Rectal smooth muscle tissue (tissue), 1 donor: ENCODE results near the gene TMEM250.

Experiments used
- H3K27ac ChIP-seq: one replicate; pipeline ENCODE4 v1.7.0; 2013; ENCODE audit warnings: low read depth, low read length, inconsistent platforms
- H3K27me3 ChIP-seq: one replicate; pipeline ENCODE4 v1.7.0; 2013; ENCODE audit warnings: low read length; ENCODE audit not compliant: control insufficient read depth, insufficient read depth
- H3K36me3 ChIP-seq: one replicate; pipeline ENCODE4 v1.7.0; 2013; ENCODE audit warnings: low read length; ENCODE audit not compliant: control insufficient read depth, insufficient read depth
- H3K4me1 ChIP-seq: one replicate; pipeline ENCODE4 v1.7.0; 2013; ENCODE audit warnings: low read length; ENCODE audit not compliant: control insufficient read depth, insufficient read depth
- H3K4me3 ChIP-seq: one replicate; pipeline ENCODE4 v1.7.0; 2013; ENCODE audit warnings: low read length
- H3K9ac ChIP-seq: one replicate; pipeline ENCODE4 v1.7.0; 2013; ENCODE audit warnings: low read length

Gene TMEM250

GRCh38 chr9:136144450-136144849, 25.8 kb upstream of the TMEM250 start:
- no peak overlapping the region for H3K4me3 ChIP-seq
- no peak overlapping the region for H3K27ac ChIP-seq
- H3K4me1 ChIP-seq = no peaks in the 10 kb centered on the region
- H3K36me3 ChIP-seq = no peaks in the 10 kb centered on the region
- H3K9ac ChIP-seq = no peak overlapping the region
- H3K27me3 ChIP-seq = peaks cover 9% of the 10 kb centered on the region

DNA sequence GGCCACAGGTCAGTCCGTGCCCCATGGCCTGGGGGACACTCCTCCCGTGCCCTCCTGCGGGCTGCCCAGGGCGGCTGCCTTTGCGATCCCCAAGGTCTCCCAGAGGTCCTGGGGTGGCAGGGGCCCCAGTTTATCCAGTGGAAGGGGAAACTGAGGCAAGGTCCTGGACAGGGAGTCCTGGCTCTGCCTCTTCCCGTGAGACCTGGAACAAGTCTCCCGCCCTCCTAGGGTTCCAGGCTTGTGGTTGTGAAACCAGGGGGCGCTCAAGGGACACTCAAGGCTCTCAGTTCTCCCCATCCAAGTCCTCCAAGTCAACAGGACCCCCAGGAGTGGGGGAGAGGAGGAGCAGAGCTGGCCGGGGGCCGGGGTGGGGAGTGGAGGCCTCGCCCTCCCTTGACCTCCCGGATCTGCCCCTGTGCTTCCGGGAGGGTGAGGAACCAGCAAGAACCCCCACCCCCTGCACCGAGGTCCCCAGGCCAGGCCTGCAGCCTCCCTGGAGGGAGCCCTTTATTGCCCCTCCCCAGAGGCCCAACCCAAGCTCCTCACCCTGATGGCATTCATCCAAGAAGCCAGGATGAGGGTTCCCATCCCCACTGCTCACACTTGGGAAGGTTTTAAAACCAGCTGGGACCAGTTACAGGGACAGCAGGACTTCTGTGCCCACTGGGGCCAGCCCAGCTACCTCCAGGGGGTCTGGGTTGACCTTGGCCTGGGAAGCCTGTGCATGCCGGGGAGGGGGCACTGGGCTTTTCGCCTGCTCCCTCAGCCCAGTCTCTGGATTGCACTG, 24.7 kb upstream of the TMEM250 start:
- no peak overlapping the region for H3K9ac ChIP-seq
- no peak overlapping the region for H3K27ac ChIP-seq
- H3K36me3 ChIP-seq = no peaks in the 10 kb centered on the region
- peaks cover 9% of the 10 kb centered on the region for H3K27me3 ChIP-seq
- H3K4me3 ChIP-seq = no peak overlapping the region
- no peaks in the 10 kb centered on the region for H3K4me1 ChIP-seq

GRCh38 chr9:136142859-136143214, 24.2 kb upstream of the TMEM250 start:
- Histone ChIP-seq H3K4me3 (no peak overlapping the region), H3K27me3 (peaks cover 9% of the 10 kb centered on the region), H3K9ac (no peak overlapping the region), H3K4me1 (no peaks in the 10 kb centered on the region), H3K27ac (no peak overlapping the region), H3K36me3 (no peaks in the 10 kb centered on the region)

- Histone ChIP-seq H3K9ac (no peak overlapping the region), H3K27ac (no peak overlapping the region), H3K4me3 (no peak overlapping the region), H3K27me3 (peaks cover 7% of the 10 kb centered on the region), H3K4me1 (no peaks in the 10 kb centered on the region), H3K36me3 (no peaks in the 10 kb centered on the region)
Measured at GRCh38 chr9:136142414-136142796, 23.7 kb upstream of the TMEM250 start.

DNA sequence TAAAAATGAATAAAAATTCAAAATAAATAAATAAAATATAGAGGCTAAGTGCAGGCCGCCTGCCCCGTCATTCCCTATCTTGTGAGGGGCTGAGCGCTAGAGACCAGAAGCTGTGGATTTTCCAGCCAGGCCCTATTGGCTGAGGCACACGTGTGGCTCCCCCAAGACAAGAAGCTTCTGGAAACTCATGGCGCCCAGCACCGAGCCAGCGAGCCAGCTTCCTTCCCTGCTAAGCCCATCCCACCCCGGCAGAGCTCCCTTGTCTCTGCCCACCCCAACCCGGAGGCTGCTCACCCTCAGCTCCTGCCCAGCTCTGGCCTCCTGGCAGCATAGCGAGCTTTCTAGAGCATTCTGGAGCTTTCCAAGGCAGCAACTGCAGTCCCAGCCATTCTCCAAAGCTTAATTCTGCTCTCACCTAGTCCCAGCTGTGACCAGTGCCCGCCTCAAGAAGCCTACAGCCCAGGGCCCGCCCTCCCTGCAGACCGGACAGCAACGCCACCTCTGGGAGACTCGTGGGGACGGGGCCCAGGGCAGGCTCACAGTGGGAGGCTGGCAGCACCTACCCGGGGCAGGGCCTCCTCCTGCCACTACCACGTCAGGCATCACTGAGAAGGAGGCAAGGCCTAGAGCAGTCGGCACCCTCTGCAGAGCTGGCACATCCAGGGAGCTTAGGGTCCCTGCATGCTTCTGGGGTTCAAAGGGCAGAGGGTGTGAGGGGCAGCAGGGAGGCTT, 23.2 kb upstream of the TMEM250 start:
- H3K27ac ChIP-seq = no peak overlapping the region
- no peak overlapping the region for H3K4me3 ChIP-seq
- no peaks in the 10 kb centered on the region for H3K4me1 ChIP-seq
- no peaks in the 10 kb centered on the region for H3K36me3 ChIP-seq
- no peak overlapping the region for H3K9ac ChIP-seq
- peaks cover 10% of the 10 kb centered on the region for H3K27me3 ChIP-seq

DNA sequence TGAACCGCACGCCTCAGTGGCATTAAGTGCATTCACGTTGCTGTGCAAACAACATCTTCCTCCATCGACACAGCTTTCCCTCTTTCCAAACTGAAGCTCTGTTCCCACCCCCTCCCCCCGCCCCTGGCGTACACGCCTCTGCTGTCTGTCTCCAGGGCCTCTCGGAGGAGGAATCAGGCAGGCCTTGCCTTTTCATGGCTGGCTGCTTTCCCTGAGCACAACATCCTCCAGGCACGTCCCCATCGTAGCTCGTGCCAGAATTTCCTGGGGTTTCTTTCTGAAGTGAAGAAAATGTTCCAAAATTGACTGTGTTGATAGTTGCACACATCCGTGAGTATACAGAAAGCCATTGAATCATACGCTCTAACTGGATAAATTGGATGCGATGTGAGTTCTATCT, 22.3 kb upstream of the TMEM250 start:
- H3K4me3 ChIP-seq = no peak overlapping the region
- H3K4me1 ChIP-seq = no peaks in the 10 kb centered on the region
- H3K36me3 ChIP-seq = no peaks in the 10 kb centered on the region
- peaks cover 8% of the 10 kb centered on the region for H3K27me3 ChIP-seq
- H3K27ac ChIP-seq = no peak overlapping the region
- no peak overlapping the region for H3K9ac ChIP-seq

DNA sequence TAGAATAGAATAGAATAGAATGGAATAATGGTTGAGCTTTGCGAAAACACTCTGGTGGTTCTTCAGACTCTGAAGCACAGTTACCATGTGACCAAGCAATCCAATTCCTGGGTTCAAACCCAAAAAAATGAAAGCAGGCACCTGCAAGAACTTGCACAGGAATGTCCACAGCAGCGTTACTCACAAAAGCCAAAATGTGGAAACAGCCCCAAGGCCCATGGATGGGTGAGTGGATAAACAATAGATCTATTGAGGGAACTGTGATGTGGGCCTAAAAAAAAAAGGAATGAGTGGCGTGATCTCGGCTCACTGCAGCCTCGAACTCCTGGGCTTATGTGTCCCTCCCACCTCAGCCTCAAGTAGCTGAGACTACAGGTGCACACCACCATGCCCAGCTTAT, 21.4 kb upstream of the TMEM250 start:
- no peak overlapping the region for H3K9ac ChIP-seq
- H3K27me3 ChIP-seq = peaks cover 11% of the 10 kb centered on the region
- H3K4me3 ChIP-seq = no peak overlapping the region
- H3K27ac ChIP-seq = no peak overlapping the region
- H3K36me3 ChIP-seq = no peaks in the 10 kb centered on the region
- H3K4me1 ChIP-seq = no peaks in the 10 kb centered on the region

GRCh38 chr9:136138566-136138965, 19.9 kb upstream of the TMEM250 start:
- H3K27ac ChIP-seq = no peak overlapping the region

GRCh38 chr9:136137321-136138265, 18.9 kb upstream of the TMEM250 start:
- H3K27ac ChIP-seq = no peak overlapping the region
- H3K36me3 ChIP-seq = no peaks in the 10 kb centered on the region
- H3K4me1 ChIP-seq = no peaks in the 10 kb centered on the region
- peaks cover 22% of the 10 kb centered on the region for H3K27me3 ChIP-seq
- H3K9ac ChIP-seq = no peak overlapping the region
- H3K4me3 ChIP-seq = no peak overlapping the region

More at GRCh38 chr9:136138566-136138965, 19.9 kb upstream of the TMEM250 start:
- no peaks in the 10 kb centered on the region for H3K36me3 ChIP-seq
- no peak overlapping the region for H3K9ac ChIP-seq
- no peak overlapping the region for H3K4me3 ChIP-seq
- peaks cover 23% of the 10 kb centered on the region for H3K27me3 ChIP-seq
- H3K4me1 ChIP-seq = no peaks in the 10 kb centered on the region

GRCh38 chr9:136136127-136136925, 17.7 kb upstream of the TMEM250 start:
- H3K36me3 ChIP-seq = no peaks in the 10 kb centered on the region
- H3K4me3 ChIP-seq = no peak overlapping the region
- H3K4me1 ChIP-seq = no peaks in the 10 kb centered on the region
- peaks cover 34% of the 10 kb centered on the region for H3K27me3 ChIP-seq
- H3K9ac ChIP-seq = no peak overlapping the region
- no peak overlapping the region for H3K27ac ChIP-seq

DNA sequence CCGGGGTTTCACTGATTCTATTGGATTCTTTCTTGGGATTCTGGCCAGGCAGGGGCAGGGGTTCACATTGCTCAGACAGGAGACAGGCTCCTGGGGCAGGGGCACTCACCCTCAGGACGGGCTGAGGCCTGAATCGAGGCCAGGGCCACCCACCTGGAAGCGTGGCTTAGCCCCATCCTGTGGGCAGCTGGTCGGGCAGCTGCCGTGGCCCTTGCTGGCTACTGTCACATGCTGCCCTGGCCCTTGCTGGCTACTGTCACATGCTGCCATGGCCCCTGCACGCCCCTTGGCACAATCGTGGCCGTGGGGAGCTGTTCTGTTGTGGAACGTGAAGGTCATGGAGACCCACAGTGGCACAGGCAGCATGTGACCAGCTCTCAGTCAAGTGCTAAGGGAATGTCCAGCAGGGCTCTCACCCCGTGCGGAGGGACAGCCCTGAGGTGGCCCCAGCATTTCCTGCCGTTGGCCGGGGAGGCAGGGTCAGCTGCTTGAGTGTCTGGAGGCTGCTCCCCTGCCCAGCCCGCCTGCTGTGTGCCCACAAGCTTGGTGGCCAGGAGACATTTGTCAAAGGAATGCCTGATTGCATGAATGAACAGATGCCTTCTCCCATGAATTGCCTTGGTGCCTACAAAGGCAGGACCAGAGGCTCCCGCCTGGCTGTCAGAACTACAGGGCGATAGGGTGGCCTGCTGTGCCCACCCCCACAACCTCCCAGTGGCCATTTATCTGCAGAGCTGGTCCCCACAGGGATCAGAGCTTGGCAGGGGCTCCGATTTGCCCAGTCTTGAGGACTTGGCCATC, 16.9 kb upstream of the TMEM250 start:
- no peaks in the 10 kb centered on the region for H3K36me3 ChIP-seq
- H3K9ac ChIP-seq = no peak overlapping the region
- no peaks in the 10 kb centered on the region for H3K4me1 ChIP-seq
- H3K27ac ChIP-seq = no peak overlapping the region
- no peak overlapping the region for H3K4me3 ChIP-seq
- H3K27me3 ChIP-seq = peaks cover 39% of the 10 kb centered on the region
